H4 (cell line): ENCODE measurements around the gene TMCO4. TPM values are rescaled to one million over a fixed set of nuclear protein-coding genes. Genes with fewer than 3 reads are reported as not detected.
A peak's percentile ranks its signal among the peaks of the same experiment; 100 is the strongest.

Experiments
- DNase-seq: peaks from one replicate; pipeline ENCODE4 v3.0.0-alpha.2; 2015; ENCODE audit warnings: low spot score
- total RNA-seq: library from RNA; depleted of rRNA; stranded (reverse); fragments of >200 nt; shearing (Covaris generic); gene quantifications from 2 replicates; pipeline ENCODE4 v1.2.3, GENCODE V29; 2014

TMCO4 gene
- total RNA-seq, 1 experiment from 2014 or later, result 10.6 TPM

- DNase-seq, result no peak
These were observed 112.3 kb downstream of the TMCO4 start for GRCh38 chr1:19687414-19687813.

GRCh38 chr1:19685994-19686393 lies 113.7 kb downstream of the TMCO4 start:
- no peak for DNase-seq

GRCh38 chr1:19684677-19685076 lies 115.0 kb downstream of the TMCO4 start:
- no peak for DNase-seq

GRCh38 chr1:19683351-19683750 lies 116.4 kb downstream of the TMCO4 start:
- no peak for DNase-seq

GRCh38 chr1:19682901-19683300 lies 116.8 kb downstream of the TMCO4 start:
- DNase-seq, result no peak

GRCh38 chr1:19682257-19682656 lies 117.5 kb downstream of the TMCO4 start:
- DNase-seq, result peak; percentile 39

GRCh38 chr1:19680644-19681043 lies 119.1 kb downstream of the TMCO4 start:
- DNase-seq, result no peak

GRCh38 chr1:19679691-19680090 lies 120.0 kb downstream of the TMCO4 start:
- DNase-seq, result no peak

- DNase-seq, result no peak
These were observed 120.7 kb downstream of the TMCO4 start for GRCh38 chr1:19678931-19679453.

GRCh38 chr1:19678493-19678892 lies 121.2 kb downstream of the TMCO4 start:
- DNase-seq, result no peak

- DNase-seq, result peak; percentile 25
These were observed 123.2 kb downstream of the TMCO4 start for GRCh38 chr1:19676438-19676922.

GRCh38 chr1:19675797-19676196 lies 123.9 kb downstream of the TMCO4 start:
- no peak for DNase-seq

GRCh38 chr1:19672237-19672636 lies 127.5 kb downstream of the TMCO4 start:
- no peak for DNase-seq

GRCh38 chr1:19670787-19671186 lies 128.9 kb downstream of the TMCO4 start:
- DNase-seq, result no peak

- no peak for DNase-seq
These were observed 130.8 kb downstream of the TMCO4 start for GRCh38 chr1:19668888-19669287.

- DNase-seq, result no peak
These were observed 133.9 kb downstream of the TMCO4 start for GRCh38 chr1:19665496-19666465.

GRCh38 chr1:19665186-19665495 lies 134.6 kb downstream of the TMCO4 start:
- DNase-seq, result no peak

GRCh38 chr1:19664453-19665185 lies 135.1 kb downstream of the TMCO4 start, which contains the start of gene HTR6:
Gene HTR6 (plus strand): TSS chr1:19664875. CDS start chr1:19665754, 879 bp downstream.
- no peak for DNase-seq

- no peak for DNase-seq
These were observed 137.4 kb downstream of the TMCO4 start for GRCh38 chr1:19662313-19662712.

GRCh38 chr1:19661721-19662228 lies 137.9 kb downstream of the TMCO4 start:
- no peak for DNase-seq

- DNase-seq, result no peak
These were observed 141.5 kb downstream of the TMCO4 start for GRCh38 chr1:19658186-19658585.

GRCh38 chr1:19657511-19657910 lies 142.2 kb downstream of the TMCO4 start:
- DNase-seq, result no peak
